GM13977 (cell line): Measurements from ENCODE around the gene NID1.
"Not testable (repeated sequence)": the region's sequence is repeated elsewhere in the genome, so short reads cannot be mapped to it uniquely, and the experiment has no call there.

Experiments used
- DNase-seq: peaks from one replicate; pipeline ENCODE4 v3.0.0; 2012; ENCODE audit warnings: low spot score
- in situ Hi-C: fragments of 300-500 bp; cut with MboI; formaldehyde crosslinking; loops from one replicate; pipeline ENCODE4 v1.12.0; 2022; ENCODE audit warnings: low sequenced_read_pairs, low pct_unique_long_range_greater_than_20kb, mixed read lengths, inconsistent platforms; ENCODE audit not compliant: unreplicated experiment
- TF ChIP-seq, protein P1 (sequence below): IDR thresholded peaks from 2 replicates; pipeline ENCODE4 v1.5.1; 2012; ENCODE audit warnings: mild to moderate bottlenecking, control low read depth; ENCODE audit not compliant: insufficient read depth; ENCODE audit errors: extremely low read depth, missing control alignments

NID1 gene

DNA sequence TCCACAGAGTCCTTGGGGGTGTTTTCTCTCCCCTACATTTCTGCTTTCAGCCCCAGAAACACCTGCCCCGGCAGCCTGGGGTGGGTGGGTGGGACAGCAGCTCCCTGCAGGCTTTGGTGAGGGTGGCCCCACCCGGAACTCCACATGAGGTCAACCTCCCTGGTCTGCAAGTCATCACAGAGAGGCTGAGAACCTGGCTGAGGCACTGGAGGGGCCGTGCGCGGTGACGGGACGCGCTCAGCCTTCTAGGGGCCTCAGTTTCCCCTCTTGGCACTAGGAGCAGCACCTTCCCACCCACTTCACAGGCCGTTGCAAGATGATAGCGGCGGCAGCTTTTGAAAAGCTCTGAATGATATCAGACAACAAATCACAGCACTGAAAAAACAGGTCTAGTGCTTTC is 37.7 kb upstream of the NID1 start:
- no peak for DNase-seq
- in situ Hi-C loops = loop anchor here (25.0 kb wide), 2 partner anchors 760 to 1285 kb away; no protein-coding TSS in a partner anchor
- TF ChIP-seq, protein P1, sequence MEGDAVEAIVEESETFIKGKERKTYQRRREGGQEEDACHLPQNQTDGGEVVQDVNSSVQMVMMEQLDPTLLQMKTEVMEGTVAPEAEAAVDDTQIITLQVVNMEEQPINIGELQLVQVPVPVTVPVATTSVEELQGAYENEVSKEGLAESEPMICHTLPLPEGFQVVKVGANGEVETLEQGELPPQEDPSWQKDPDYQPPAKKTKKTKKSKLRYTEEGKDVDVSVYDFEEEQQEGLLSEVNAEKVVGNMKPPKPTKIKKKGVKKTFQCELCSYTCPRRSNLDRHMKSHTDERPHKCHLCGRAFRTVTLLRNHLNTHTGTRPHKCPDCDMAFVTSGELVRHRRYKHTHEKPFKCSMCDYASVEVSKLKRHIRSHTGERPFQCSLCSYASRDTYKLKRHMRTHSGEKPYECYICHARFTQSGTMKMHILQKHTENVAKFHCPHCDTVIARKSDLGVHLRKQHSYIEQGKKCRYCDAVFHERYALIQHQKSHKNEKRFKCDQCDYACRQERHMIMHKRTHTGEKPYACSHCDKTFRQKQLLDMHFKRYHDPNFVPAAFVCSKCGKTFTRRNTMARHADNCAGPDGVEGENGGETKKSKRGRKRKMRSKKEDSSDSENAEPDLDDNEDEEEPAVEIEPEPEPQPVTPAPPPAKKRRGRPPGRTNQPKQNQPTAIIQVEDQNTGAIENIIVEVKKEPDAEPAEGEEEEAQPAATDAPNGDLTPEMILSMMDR = no peak

DNA sequence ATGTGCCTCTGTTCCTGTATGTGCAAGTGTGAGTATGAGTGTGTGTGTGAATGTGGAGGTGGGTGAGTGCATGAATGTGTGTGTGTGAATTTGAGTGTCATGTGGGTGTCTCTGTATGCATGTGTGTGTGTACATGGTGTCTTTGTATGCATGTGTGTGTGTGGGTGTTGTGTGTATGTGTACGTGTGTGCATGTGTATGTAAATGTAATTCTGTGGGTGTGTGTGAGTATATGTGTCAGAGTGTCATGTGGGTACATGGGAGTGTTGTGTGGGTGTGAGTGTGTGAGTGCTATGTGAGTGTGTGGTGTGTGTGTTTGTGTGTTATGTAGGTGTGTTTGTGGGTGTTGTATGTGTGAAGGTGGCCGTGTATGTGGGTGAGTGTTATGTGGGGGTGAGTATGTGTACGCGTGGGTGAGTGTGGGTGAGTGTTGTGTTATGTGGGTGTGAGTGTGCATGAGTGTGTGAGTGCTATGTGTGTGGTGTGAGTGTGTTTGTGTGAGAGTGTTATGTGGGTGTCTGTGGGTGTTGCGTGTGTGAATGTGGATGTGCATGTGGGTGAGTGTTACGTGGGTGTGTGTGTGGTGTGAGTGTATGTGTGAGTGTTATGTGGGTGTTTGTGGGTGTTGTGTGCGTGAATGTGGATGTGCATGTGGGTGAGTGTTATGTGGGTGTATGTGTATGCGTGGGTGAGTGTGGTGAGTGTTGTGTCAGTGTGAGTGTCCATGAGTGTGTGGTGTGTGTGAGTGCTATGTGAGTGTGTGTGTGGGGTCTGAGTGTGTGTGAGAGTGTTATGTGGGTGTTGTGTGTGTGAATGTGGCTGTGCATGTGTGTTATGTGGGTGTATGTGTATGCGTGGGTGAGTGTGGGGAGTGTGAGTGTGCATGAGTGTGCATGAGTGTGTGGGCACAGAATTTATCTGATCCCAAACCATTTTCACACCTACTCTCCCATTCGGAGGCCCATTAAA is 36.6 kb upstream of the NID1 start:
- no peak for DNase-seq
- TF ChIP-seq, protein P1 = no peak
- in situ Hi-C loops = loop anchor here (25.0 kb wide), 2 partner anchors 761 to 1286 kb away; no protein-coding TSS in a partner anchor

DNA sequence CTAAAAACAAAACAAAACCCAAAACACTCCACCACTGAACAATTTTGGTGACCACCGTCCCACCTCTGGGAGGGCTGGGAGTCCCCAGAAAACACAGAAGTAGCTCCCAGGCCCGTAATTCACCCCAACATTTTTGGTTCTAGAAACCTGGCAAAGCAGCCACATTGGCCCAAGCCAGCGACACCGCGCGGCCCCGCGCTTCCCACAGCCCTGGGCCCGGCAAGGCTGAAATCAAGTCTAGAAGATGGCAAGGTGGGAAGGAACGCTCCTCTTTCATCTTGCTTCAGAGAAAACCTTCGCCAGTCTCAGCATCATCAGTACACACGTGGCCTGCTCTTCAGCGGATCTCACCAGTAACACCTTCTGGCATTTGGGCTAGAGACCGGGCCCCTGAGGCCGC is 35.9 kb upstream of the NID1 start:
- no peak for DNase-seq
- TF ChIP-seq, protein P1 = no peak
- in situ Hi-C loops = loop anchor here (25.0 kb wide), 2 partner anchors 762 to 1287 kb away; no protein-coding TSS in a partner anchor

DNA sequence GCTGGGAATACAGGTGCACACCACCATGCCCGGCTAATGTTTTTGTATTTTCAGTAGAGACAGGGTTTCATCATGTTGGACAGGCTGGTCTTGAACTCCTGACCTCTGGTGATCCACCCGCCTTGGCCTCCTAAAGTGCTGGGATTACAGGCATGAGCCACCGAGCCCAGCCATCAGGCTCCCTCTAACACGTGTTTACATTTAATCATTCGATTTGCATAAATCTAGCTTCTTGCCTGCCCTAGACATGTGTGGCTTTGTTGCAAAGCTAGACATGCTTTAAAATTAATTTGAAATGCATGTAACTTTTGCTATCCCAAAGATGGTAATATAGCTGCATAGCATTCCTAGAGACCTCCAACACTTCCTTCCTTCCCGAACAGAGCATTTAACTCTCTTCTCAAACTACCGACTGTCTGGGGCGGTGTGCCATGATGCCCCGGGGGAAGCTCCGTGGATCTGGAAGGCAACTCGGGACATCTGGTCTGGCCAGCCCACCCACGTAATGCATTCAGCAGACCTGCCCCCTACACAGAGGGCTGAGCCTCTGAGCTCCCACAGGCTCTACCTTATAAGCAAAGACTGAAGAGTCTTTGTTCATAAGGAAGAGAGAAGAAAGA is 34.6 kb upstream of the NID1 start:
- DNase-seq = no peak
- in situ Hi-C loops = no loop called here
- TF ChIP-seq, protein P1 = no peak

DNA sequence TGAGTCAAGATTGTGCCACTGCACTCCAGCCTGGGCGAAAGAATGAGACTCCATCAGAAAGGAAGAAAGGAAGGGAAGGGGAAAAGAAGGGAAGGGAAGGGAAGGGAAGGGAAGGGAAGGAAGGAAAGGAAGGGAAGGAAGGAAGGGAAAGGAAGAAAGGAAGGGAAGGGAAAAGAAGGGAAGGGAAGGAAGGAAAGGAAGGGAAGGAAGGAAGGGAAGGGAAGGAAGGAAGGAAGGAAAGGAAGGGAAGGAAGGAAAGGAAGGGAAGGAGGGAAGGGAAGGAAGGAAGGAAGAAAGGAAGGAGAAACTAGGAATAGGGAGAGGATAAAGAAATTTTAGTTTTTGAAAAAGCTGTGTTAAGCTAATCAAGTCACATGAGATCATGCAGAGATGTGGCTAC is 33.4 kb upstream of the NID1 start:
- TF ChIP-seq, protein P1 = no peak
- in situ Hi-C loops = no loop called here
- DNase-seq = no peak

DNA sequence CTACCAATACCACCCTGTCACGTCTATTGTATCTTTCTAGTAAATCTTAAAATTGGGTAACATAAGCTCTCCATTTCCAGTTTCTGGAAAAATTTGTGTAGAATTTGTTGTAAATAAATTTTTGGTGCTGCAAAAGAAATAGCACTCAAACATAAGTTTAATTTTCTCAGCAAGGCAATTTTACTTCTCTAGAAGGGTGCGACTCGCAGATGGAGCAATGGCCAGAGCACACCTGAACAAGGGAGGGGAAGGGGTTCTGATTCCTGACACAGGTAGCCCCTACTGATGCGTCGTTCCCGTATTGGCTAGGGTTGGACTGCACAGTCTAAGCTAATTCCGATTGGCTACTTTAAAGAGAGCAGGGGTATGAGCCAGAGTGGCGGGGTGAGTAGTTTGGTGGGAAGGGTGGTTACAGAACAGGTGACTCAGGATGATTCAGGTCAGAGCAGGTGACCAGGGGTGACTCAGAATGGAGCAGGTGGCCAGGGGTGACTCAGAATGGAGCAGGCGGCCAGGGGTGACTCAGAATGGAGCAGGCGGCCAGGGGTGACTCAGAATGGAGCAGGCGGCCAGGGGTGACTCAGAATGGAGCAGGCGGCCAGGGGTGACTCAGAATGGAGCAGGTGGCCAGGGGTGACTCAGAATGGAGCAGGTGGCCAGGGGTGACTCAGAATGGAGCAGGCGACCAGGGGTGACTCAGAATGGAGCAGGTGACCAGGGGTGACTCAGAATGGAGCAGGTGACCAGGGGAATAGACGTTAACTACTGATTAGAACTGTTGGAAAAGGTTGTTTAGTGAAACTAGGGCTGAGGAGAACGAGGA is 32.0 kb upstream of the NID1 start:
- in situ Hi-C loops, DNase-seq: not testable (repeated sequence)
